Omental fat pad (tissue), 4 donors: ENCODE measurements around the gene ACOD1. TPM values are rescaled to one million over a fixed set of nuclear protein-coding genes. Genes with fewer than 3 reads are reported as not detected.

Experiments used
- ATAC-seq: fragments of 150-250 bp; one replicate; pipeline ENCODE4 v1.9.1; 2016; ENCODE audit warnings: mild to moderate bottlenecking, moderate library complexity; ENCODE audit not compliant: low FRiP score
- DNase-seq: peaks from one replicate; pipeline ENCODE4 v3.0.0-alpha.2; 2019; ENCODE audit warnings: low spot score
- total RNA-seq, 4 donors: library from RNA; depleted of rRNA; stranded (reverse); fragments of >200 nt; gene quantifications; one replicate each; pipeline ENCODE4 v1.1.0, GENCODE V29; 2016
- TF ChIP-seq, protein P1 (sequence below), 3 donors: fragments of 450-650 bp; IDR thresholded peaks; one replicate each; pipeline ENCODE4 v1.5.1; 2016 to 2017; ENCODE audit warnings: antibody characterized with exemption in 3 of 3, mild to moderate bottlenecking in 3 of 3, moderate library complexity in 2 of 3

The ACOD1 gene
- total RNA-seq, 4 donors from 2014 or later, result not detected

DNA sequence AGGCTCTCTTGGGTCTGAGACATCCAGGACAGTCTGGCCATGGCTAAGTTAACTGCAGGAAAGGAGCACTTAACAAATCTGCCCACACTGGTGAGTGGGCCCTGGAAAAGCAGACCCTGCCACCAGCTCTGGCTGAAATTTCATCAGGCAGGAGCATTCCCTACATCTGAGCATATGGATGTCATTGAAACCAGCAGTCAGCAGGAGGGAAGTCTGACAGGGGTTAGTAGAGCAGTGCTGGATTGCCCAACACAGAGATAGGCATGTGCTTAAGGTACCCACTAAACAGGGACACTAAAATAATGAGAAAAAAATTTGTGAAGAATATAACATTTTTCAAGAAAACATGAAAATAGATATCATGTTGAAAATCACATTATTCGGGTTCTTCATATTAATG is 13.6 kb upstream of the ACOD1 start:
- DNase-seq, result no peak
- no peak for ATAC-seq
- TF ChIP-seq, protein P1, sequence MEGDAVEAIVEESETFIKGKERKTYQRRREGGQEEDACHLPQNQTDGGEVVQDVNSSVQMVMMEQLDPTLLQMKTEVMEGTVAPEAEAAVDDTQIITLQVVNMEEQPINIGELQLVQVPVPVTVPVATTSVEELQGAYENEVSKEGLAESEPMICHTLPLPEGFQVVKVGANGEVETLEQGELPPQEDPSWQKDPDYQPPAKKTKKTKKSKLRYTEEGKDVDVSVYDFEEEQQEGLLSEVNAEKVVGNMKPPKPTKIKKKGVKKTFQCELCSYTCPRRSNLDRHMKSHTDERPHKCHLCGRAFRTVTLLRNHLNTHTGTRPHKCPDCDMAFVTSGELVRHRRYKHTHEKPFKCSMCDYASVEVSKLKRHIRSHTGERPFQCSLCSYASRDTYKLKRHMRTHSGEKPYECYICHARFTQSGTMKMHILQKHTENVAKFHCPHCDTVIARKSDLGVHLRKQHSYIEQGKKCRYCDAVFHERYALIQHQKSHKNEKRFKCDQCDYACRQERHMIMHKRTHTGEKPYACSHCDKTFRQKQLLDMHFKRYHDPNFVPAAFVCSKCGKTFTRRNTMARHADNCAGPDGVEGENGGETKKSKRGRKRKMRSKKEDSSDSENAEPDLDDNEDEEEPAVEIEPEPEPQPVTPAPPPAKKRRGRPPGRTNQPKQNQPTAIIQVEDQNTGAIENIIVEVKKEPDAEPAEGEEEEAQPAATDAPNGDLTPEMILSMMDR (IDR thresholded peaks at IDR 0.05), result no peak

DNA sequence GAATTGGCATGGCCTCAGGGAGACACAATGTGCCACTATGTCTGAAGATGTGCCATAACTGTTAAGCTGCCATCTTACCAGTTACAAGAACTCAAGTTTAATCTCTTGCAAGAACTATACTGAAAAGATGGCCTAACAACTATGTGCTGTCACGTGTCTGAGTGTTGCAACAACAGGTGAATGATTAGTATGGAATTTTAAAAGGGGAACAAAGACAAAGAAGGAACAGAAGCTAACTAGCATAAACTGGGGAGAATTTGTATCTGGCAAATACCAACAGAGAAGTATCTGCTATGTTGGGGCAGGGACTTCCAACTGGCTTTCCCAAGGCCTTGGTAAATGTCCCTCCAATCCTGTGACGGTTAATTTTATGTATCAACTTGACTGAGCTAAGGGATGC is 11.5 kb upstream of the ACOD1 start:
- ATAC-seq (no peak), DNase-seq (no peak)
- TF ChIP-seq, protein P1 (IDR thresholded peaks at IDR 0.05), result no peak

DNA sequence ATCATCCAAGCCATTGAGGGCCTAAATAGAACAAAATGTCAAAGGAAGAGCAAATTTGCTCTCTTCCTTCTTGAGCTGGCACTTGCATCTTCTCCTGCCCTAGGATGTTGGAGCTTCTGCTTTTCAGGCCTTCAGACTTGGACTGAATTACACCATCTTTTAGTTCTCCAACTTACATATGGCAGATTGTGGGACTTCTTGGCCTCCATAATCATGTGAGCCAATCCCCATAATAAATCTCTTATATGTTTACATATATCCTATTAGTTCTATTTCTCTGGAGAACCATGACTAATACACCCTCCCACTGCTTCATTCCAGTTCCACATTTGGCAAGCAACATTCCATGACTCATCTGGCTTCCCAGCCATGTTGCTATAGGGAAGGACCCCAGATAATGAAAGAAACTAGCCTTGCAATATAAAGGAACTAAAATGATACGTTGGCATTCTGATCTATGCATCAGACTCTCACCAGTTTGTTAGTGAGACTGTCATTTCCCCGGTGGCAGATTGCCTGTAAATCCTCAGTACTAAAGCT is 11.0 kb upstream of the ACOD1 start:
- TF ChIP-seq, protein P1 (IDR thresholded peaks at IDR 0.05), result no peak
- DNase-seq (no peak), ATAC-seq (peak; percentile 84)

DNA sequence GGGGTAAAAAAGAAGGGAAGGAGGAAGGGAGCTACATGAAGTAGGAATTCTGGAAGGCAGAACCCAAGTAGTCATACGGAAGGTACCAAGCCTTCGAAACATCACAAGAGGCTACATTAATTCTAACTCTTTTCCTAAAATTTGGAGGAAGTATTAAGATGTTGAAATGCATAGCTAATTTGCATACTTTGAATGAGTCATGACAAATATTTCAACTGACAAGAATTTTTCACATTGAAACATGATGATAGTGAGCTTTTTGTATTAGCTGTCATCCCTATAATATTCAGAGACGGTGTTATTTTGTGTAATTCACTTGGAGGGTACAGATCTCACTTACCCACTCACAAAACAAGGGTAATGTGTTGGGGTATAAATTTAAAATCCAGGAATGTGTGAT is 9.1 kb upstream of the ACOD1 start:
- DNase-seq (no peak), ATAC-seq (peak; percentile 68)
- TF ChIP-seq, protein P1 (IDR thresholded peaks at IDR 0.05), result no peak

DNA sequence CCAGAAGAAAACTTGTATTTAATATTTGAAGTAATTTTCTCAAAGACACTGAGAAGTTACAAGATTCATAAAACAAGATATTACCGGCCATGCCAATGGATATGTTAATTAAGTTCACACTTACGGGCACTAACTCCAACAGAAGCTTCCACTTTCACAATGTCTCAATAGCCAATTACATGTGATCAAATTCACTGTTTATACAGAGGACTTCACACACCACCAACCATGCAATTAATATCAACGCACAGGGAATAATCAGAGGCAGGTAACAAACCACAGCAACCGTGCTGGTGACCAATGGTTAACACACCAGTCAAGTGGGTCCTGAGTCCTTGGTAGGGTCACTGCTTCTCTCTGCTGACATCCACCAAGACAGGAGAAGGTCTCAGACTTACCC is 5.9 kb upstream of the ACOD1 start:
- ATAC-seq (no peak), DNase-seq (no peak)
- TF ChIP-seq, protein P1 (IDR thresholded peaks at IDR 0.05), result no peak

DNA sequence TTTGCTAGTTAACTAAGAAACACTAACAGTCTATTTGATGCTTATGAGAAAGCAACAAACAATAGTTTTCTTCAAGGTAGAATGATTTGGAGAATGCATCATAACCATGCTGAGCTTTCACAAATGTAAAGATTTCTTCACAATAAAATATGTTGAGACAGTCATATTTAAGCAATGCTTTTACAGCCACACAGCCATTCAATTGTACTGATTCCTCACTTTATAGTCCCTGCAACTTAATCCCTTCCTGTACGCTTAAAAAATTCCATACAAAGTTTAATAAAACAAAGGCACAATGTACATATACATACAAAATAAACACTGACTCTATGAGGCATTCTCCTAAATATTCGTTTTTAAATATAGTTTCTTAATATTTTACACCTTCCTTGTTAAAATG is 4.7 kb upstream of the ACOD1 start:
- DNase-seq (no peak), ATAC-seq (no peak)
- TF ChIP-seq, protein P1 (IDR thresholded peaks at IDR 0.05), result no peak

DNA sequence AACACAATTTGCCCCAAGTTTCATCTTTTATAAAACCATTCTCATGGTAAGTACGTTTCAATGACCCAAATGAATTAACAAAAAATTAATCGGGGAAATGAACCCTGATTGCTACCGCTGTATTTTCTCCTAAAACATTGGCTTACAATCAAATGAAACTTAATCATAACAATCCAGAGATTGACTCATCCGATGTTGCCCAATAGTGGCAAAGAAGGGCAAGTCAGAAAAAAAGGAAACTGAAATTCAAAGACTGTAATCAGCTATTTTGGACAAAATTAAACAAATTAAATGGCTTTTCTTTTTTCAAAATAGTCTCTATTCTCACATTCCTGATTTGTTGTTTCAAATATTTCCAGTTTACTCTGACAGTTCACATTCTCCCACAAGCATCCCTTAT is 3.9 kb upstream of the ACOD1 start:
- ATAC-seq (no peak), DNase-seq (no peak)
- TF ChIP-seq, protein P1 (IDR thresholded peaks at IDR 0.05), result no peak
